Measurements from ENCODE around the gene PRKRA. TPM values are rescaled to one million over a fixed set of nuclear protein-coding genes. Genes with fewer than 3 reads are reported as not detected.

PRKRA gene
- polyA plus RNA-seq (2011; rRNA removed) (30.4 and 51.6 TPM in 2 replicates), polyA minus RNA-seq (2011; rRNA and poly(A)+ RNA removed) (15.3 and 22.7 TPM in 2 replicates)

DNA sequence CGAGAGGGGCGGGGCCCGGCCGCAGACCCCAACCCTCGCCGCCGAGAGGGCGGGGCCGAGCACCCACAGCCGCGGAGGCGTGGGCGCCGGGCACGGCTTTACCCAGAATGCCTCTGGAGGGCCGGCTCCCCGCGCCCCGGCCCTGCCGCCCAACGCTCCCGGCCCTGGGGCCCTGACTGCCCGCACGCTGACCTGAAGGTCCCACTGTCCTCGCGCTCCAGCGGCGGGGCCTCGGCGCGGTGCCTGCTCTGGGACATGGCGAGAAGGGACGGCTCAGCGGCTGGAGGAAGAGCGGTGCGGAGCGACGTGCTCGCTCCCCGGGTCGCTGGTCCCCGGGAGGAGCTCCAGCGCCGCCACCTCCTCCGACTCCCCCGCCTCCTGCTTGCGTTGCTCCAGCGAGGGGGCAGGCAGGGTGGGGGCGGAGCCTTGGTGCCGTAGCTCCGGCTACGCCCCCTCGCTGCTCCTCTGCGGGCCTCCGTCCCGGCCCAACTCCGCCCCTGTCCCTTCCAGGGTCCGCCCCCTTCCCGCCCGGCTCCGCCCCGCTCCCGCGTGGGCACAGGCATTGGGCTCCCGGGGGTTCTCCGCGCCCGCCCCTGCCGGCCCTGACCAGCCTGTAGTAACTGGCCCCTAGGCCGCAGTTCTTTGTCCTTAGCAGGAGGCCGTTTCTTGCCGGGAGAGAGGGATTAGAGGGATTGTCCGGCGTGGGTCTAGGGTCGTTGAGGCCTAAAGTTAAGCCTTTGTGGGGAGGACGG is at the start of gene PRKRA, which contains the start of gene PJVK:
TSS of gene PRKRA (minus strand) at position 402 of the 752 bp plus-strand sequence. CDS start at position 257, 145 bp downstream.
TSS of gene PJVK (plus strand) at position 605 of the 752 bp plus-strand sequence. CDS start 2,032 bp downstream, outside the sequence.
- CTCF ChIA-PET: interaction anchor here (1.3 to 1.8 kb wide), 2 partner anchors 19 to 36 kb away, joined by 5 to 8 read pairs; no protein-coding TSS in a partner anchor
- Histone ChIP-seq H3K4me3 (ENCODE audit: low read depth, low read length) (peak within 1 kb of the TSS; percentile 80), H3K36me3 (ENCODE audit: control insufficient read depth, insufficient read depth, low read length) (peaks cover 3% of the 10 kb centered on the region; the same call in 1 of the 2 replicates), H3K27me3 (ENCODE audit: control insufficient read depth, insufficient read depth, low read length) (no peaks in the 10 kb centered on the region)
- POLR2A ChIA-PET: interaction anchor here (0.6 to 1.1 kb wide), 5 partner anchors 21 to 339 kb away, joined by 3 read pairs; partner anchors contain the start of gene PLEKHA3
- TF ChIP-seq, protein P1, sequence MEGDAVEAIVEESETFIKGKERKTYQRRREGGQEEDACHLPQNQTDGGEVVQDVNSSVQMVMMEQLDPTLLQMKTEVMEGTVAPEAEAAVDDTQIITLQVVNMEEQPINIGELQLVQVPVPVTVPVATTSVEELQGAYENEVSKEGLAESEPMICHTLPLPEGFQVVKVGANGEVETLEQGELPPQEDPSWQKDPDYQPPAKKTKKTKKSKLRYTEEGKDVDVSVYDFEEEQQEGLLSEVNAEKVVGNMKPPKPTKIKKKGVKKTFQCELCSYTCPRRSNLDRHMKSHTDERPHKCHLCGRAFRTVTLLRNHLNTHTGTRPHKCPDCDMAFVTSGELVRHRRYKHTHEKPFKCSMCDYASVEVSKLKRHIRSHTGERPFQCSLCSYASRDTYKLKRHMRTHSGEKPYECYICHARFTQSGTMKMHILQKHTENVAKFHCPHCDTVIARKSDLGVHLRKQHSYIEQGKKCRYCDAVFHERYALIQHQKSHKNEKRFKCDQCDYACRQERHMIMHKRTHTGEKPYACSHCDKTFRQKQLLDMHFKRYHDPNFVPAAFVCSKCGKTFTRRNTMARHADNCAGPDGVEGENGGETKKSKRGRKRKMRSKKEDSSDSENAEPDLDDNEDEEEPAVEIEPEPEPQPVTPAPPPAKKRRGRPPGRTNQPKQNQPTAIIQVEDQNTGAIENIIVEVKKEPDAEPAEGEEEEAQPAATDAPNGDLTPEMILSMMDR (IDR thresholded peaks at IDR 0.05; ENCODE audit: insufficient read depth, low read depth, low read length): no peak
- DNase-seq (ENCODE audit: low read depth): peak; percentile 80

DNA sequence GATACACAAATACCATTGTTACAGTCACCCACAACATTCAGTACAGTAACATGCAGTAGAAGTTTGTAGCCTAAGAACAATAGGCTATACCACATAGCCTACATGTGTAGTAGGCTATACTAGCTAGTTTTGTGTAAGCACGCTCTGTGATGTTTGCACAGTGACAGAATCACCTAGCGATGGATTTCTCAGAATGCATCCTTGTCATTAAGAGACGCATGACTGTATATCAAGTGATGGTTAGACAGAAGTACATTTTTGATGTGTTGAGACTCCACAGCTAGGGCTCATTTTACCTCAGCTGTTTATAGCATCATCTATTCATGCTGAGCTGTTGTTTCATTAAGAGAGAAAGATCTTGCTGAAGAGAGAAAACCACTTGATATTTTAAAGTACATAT is 48.7 kb upstream of the PRKRA start:
- Histone ChIP-seq H3K4me3 (ENCODE audit: low read depth, low read length) (no peak overlapping the region), H3K36me3 (ENCODE audit: control insufficient read depth, insufficient read depth, low read length) (peaks cover 4% of the 10 kb centered on the region; the same call in 1 of the 2 replicates), H3K27me3 (ENCODE audit: control insufficient read depth, insufficient read depth, low read length) (no peaks in the 10 kb centered on the region)
- ChIA-PET CTCF (no interaction called here), POLR2A (no interaction called here)
- TF ChIP-seq, protein P1 (IDR thresholded peaks at IDR 0.05; ENCODE audit: insufficient read depth, low read depth, low read length): no peak
- DNase-seq (ENCODE audit: low read depth): no peak

DNA sequence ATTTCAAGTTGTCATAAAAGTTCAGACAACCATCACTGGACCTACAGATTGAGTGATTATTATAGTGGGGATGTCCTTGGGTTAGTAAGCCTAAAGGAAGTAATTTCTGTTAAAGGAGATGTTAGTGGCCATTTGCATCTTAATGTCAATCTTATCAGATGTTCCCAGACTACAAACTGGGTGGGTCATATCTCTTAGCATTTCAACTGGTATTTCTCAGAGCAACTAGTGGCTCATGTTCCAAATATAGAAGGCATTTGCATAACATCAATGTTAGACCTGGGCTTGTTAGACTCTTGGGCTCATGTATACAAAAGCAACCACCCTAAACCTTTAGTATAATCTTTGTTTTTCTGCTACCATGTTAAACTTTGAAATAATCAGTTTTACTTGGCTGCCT is 47.2 kb upstream of the PRKRA start:
- peaks cover 12% of the 10 kb centered on the region; the same call in 1 of the 2 replicates for H3K36me3 ChIP-seq (ENCODE audit: control insufficient read depth, insufficient read depth, low read length)
- TF ChIP-seq, protein P1 (IDR thresholded peaks at IDR 0.05; ENCODE audit: insufficient read depth, low read depth, low read length): no peak
- no peak overlapping the region for H3K4me3 ChIP-seq (ENCODE audit: low read depth, low read length)
- POLR2A ChIA-PET: no interaction called here
- no peaks in the 10 kb centered on the region for H3K27me3 ChIP-seq (ENCODE audit: control insufficient read depth, insufficient read depth, low read length)
- DNase-seq (ENCODE audit: low read depth): no peak
- CTCF ChIA-PET: interaction anchor here (0.7 kb wide), 1 partner anchor 11 kb away, joined by 3 read pairs; no protein-coding TSS in a partner anchor

DNA sequence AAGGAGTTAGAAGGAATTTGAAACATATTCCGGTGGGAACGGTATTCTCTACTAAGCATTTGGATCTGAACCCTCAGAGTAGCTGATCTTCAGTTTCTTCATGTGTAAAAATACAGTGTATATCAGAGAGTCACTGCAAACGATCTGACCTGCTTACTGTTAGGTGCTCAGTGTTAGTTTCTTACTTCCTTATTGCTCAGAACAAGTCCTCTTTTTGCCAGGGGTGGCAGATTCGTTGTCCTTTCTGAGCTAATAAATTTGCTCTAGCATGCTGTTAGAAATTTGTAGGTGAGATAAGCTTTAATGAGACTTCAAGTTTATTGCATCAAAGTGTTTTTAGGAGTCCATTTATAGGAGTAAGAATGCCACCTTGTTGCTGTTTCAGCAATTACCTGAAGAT is 45.1 kb upstream of the PRKRA start:
- Histone ChIP-seq H3K4me3 (ENCODE audit: low read depth, low read length) (no peak overlapping the region), H3K27me3 (ENCODE audit: control insufficient read depth, insufficient read depth, low read length) (no peaks in the 10 kb centered on the region), H3K36me3 (ENCODE audit: control insufficient read depth, insufficient read depth, low read length) (peaks cover 15% of the 10 kb centered on the region; the same call in 1 of the 2 replicates)
- POLR2A ChIA-PET: no interaction called here
- no peak for DNase-seq (ENCODE audit: low read depth)
- CTCF ChIA-PET: interaction anchor here (0.8 kb wide), 1 partner anchor 19 kb away, joined by 3 read pairs; no protein-coding TSS in a partner anchor
- TF ChIP-seq, protein P1 (IDR thresholded peaks at IDR 0.05; ENCODE audit: insufficient read depth, low read depth, low read length): no peak

DNA sequence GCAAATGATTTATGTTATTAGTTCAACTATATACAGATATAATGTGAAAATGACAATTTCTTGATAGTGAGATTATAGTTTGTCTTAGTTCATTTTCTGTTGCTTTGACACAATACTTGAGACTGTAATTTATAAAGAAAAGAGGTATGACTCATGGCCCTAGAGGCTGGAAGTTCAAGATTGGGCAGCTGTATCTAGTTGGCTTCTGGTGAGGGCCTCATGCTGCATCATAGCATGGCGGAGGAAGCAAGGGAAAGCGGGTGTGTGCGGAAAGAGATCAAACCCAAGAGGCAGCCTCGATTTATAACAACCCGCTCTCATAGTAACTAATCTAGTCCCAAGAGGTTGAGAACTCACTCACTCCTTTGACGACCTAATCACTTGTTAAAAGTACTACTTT is 40.6 kb upstream of the PRKRA start:
- TF ChIP-seq, protein P1 (IDR thresholded peaks at IDR 0.05; ENCODE audit: insufficient read depth, low read depth, low read length): no peak
- DNase-seq (ENCODE audit: low read depth): no peak
- ChIA-PET POLR2A (no interaction called here), CTCF (no interaction called here)
- peaks cover 12% of the 10 kb centered on the region for H3K36me3 ChIP-seq (ENCODE audit: control insufficient read depth, insufficient read depth, low read length)
- H3K4me3 ChIP-seq (ENCODE audit: low read depth, low read length): no peak overlapping the region
- no peaks in the 10 kb centered on the region for H3K27me3 ChIP-seq (ENCODE audit: control insufficient read depth, insufficient read depth, low read length)
